HG02840 (cell line): ENCODE results near the gene REN.

Source experiments
- ATAC-seq: cut with Tn5 transposase; IDR thresholded peaks from one replicate; pipeline ENCODE4 v1.9.1; 2021; ENCODE audit warnings: mild to moderate bottlenecking, moderate library complexity, moderate number of reproducible peaks; ENCODE audit not compliant: unreplicated experiment, low FRiP score

REN gene

GRCh38 chr1:204157962-204158361 lies 8.2 kb downstream of the REN start:
- ATAC-seq, result no peak

GRCh38 chr1:204155881-204156280 lies 10.3 kb downstream of the REN start:
- no peak for ATAC-seq

- no peak for ATAC-seq
Measured at GRCh38 chr1:204154568-204155255, 11.4 kb downstream of the REN start.

- no peak for ATAC-seq
Measured at GRCh38 chr1:204153667-204154066, 12.5 kb downstream of the REN start.

- no peak for ATAC-seq
Measured at GRCh38 chr1:204152310-204153044, 13.7 kb downstream of the REN start.

- ATAC-seq, result no peak
Measured at GRCh38 chr1:204151552-204152309, 14.4 kb downstream of the REN start, which contains the start of gene ETNK2. TSS of gene ETNK2 (minus strand) at chr1:204152044. CDS start at chr1:204151852, 192 bp downstream.

GRCh38 chr1:204150702-204151551 lies 15.2 kb downstream of the REN start:
- ATAC-seq, result no peak

- ATAC-seq, result no peak
Measured at GRCh38 chr1:204149635-204150565, 16.2 kb downstream of the REN start.

- ATAC-seq, result no peak
Measured at GRCh38 chr1:204149107-204149506, 17.0 kb downstream of the REN start.

- ATAC-seq, result no peak
Measured at GRCh38 chr1:204147406-204148383, 18.4 kb downstream of the REN start.

GRCh38 chr1:204146965-204147364 lies 19.2 kb downstream of the REN start:
- no peak for ATAC-seq

- ATAC-seq, result no peak
Measured at GRCh38 chr1:204146309-204146708, 19.8 kb downstream of the REN start.

GRCh38 chr1:204145033-204145504 lies 21.1 kb downstream of the REN start:
- ATAC-seq, result no peak

- ATAC-seq, result no peak
Measured at GRCh38 chr1:204143276-204144041, 22.7 kb downstream of the REN start.

GRCh38 chr1:204142032-204142974 lies 23.8 kb downstream of the REN start:
- no peak for ATAC-seq

- no peak for ATAC-seq
Measured at GRCh38 chr1:204141131-204141530, 25.0 kb downstream of the REN start.
